ENCODE data around the gene PAX8. TPM values are rescaled to one million over a fixed set of nuclear protein-coding genes. Genes with fewer than 3 reads are reported as not detected.
A peak's percentile ranks its signal among the peaks of the same experiment; 100 is the strongest.

PAX8 gene
- total RNA-seq, 4 donors from 2014 or later = 0.62 to 2.5 (median 1.1) TPM; not detected in 1

- 0% methylated on average over 3 of the region's 56 CpGs; no CpG with 5 or more reads in 1 of the 2 donors for WGBS, 2 donors (ENCODE audit: low coverage in 1 of 2)
- no peak overlapping the region for H3K27ac ChIP-seq
- no peak for ATAC-seq
- H3K4me1 ChIP-seq = peaks cover 0 to 35% (median 4%) of the 10 kb centered on the region in 3 donors
- H3K27me3 ChIP-seq = peaks cover 65% of the 10 kb centered on the region
- H3K4me3 ChIP-seq = peak overlapping the region in 1 of 2 donors; percentile 12
- H3K9me3 ChIP-seq = no peaks in the 10 kb centered on the region
- H3K36me3 ChIP-seq = no peaks in the 10 kb centered on the region
- TF ChIP-seq EP300 (IDR thresholded peaks at IDR 0.05) (no peak), POLR2AphosphoS5 (IDR thresholded peaks at IDR 0.05) (no peak)
Observed at GRCh38 chr2:113277474-113278072, 1.1 kb downstream of the PAX8 start.

DNA sequence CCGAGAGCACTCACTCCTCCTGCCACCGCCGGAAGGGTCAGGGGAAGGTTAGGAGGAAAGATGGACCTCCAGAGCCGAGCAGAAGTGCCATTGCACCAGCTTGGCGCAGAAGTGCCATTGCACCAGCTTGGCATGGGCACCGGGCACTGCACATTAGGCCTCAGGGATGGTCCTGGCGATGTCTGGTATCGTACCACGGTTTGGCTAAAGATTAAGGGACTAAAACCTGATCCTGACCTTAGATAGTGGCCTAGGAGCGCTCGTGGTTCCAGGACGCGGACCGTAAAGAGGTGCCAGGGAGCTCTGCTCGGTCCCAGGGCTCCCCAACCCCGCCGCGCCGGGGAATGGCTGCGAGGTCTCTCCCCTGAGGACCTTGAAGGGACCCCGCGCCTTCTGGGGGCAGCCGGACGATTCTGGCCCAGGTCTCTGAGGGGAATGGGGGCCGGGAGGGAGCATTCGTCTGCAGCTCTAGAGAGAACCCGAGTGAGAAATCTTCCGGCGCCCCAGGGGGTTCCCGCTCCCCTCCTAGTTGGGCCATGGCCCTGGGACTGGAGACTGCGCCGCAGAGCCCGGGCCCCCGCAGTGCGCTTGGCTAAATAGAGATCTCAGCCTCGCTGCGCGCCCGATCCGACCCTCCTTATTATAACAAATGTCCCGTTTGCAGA, 1.8 kb downstream of the PAX8 start:
- peaks cover 71% of the 10 kb centered on the region for H3K27me3 ChIP-seq

GRCh38 chr2:113276216-113276760, 2.4 kb downstream of the PAX8 start:
- Histone ChIP-seq H3K27ac (no peak overlapping the region), H3K4me1 (peaks cover 0 to 29% (median 4%) of the 10 kb centered on the region in 3 donors), H3K27me3 (peaks cover 77% of the 10 kb centered on the region), H3K9me3 (no peaks in the 10 kb centered on the region), H3K36me3 (no peaks in the 10 kb centered on the region), H3K4me3 (no peak overlapping the region)
- WGBS, 2 donors (ENCODE audit: low coverage in 1 of 2) = 18 to 27% methylated on average over 14 to 17 of the region's 18 CpGs
- ATAC-seq = no peak
- TF ChIP-seq, protein P1, sequence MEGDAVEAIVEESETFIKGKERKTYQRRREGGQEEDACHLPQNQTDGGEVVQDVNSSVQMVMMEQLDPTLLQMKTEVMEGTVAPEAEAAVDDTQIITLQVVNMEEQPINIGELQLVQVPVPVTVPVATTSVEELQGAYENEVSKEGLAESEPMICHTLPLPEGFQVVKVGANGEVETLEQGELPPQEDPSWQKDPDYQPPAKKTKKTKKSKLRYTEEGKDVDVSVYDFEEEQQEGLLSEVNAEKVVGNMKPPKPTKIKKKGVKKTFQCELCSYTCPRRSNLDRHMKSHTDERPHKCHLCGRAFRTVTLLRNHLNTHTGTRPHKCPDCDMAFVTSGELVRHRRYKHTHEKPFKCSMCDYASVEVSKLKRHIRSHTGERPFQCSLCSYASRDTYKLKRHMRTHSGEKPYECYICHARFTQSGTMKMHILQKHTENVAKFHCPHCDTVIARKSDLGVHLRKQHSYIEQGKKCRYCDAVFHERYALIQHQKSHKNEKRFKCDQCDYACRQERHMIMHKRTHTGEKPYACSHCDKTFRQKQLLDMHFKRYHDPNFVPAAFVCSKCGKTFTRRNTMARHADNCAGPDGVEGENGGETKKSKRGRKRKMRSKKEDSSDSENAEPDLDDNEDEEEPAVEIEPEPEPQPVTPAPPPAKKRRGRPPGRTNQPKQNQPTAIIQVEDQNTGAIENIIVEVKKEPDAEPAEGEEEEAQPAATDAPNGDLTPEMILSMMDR (IDR thresholded peaks at IDR 0.05) = no peak
- TF ChIP-seq POLR2A (IDR thresholded peaks at IDR 0.05) (no peak), POLR2AphosphoS5 (IDR thresholded peaks at IDR 0.05) (no peak), EP300 (IDR thresholded peaks at IDR 0.05) (no peak)

More for the DNA sequence above, 1.8 kb downstream of the PAX8 start:
- 9 to 29% methylated on average over 7 to 13 of the region's 41 CpGs for WGBS, 2 donors (ENCODE audit: low coverage in 1 of 2)
- H3K4me3 ChIP-seq = peak overlapping the region in 1 of 2 donors; percentile 12
- no peak for TF ChIP-seq POLR2AphosphoS5 (IDR thresholded peaks at IDR 0.05)
- no peak for TF ChIP-seq POLR2A (IDR thresholded peaks at IDR 0.05)
- TF ChIP-seq, protein P1 (IDR thresholded peaks at IDR 0.05) = no peak
- no peak for TF ChIP-seq EP300 (IDR thresholded peaks at IDR 0.05)
- no peaks in the 10 kb centered on the region for H3K9me3 ChIP-seq
- no peaks in the 10 kb centered on the region for H3K36me3 ChIP-seq
- peaks cover 0 to 29% (median 4%) of the 10 kb centered on the region in 3 donors for H3K4me1 ChIP-seq
- no peak overlapping the region for H3K27ac ChIP-seq
- no peak for ATAC-seq

GRCh38 chr2:113275556-113276215, 3.0 kb downstream of the PAX8 start:
- 22 to 26% methylated on average over 5 to 27 of the region's 38 CpGs for WGBS, 2 donors (ENCODE audit: low coverage in 1 of 2)
- no peak overlapping the region for H3K4me3 ChIP-seq
- H3K27me3 ChIP-seq = peaks cover 83% of the 10 kb centered on the region
- H3K36me3 ChIP-seq = no peaks in the 10 kb centered on the region
- TF ChIP-seq POLR2AphosphoS5 (IDR thresholded peaks at IDR 0.05) (no peak), POLR2A (IDR thresholded peaks at IDR 0.05) (no peak), EP300 (IDR thresholded peaks at IDR 0.05) (no peak)
- TF ChIP-seq, protein P1 (IDR thresholded peaks at IDR 0.05) = no peak
- ATAC-seq = no peak
- H3K9me3 ChIP-seq = no peaks in the 10 kb centered on the region
- H3K4me1 ChIP-seq = peaks cover 0 to 29% (median 4%) of the 10 kb centered on the region in 3 donors
- no peak overlapping the region for H3K27ac ChIP-seq

DNA sequence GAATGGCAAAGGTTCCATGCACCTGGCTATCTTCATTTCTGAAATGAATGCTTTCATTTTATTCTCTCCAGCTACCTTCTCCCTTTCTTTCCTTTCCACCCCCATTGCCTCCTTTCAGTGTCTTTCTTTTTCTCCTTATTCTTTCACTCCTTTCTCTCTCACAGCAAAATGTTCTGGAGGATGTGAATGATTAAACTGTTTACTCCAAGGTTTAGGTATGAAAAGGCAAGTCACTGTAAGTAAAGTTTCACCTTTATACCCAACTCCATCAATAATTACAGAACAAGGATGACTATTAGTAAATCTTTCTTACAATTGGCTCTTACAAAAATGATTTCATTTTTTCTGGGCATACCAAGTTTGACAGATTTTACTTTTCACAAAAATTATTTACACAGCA, 4.3 kb downstream of the PAX8 start:
- peaks cover 84% of the 10 kb centered on the region for H3K27me3 ChIP-seq

More for the DNA sequence above, 4.3 kb downstream of the PAX8 start:
- Histone ChIP-seq H3K4me3 (no peak overlapping the region), H3K27ac (no peak overlapping the region), H3K36me3 (no peaks in the 10 kb centered on the region), H3K9me3 (no peaks in the 10 kb centered on the region), H3K4me1 (peaks cover 0 to 29% (median 4%) of the 10 kb centered on the region in 3 donors)
- no peak for ATAC-seq
- no peak for TF ChIP-seq POLR2A (IDR thresholded peaks at IDR 0.05)
- TF ChIP-seq, protein P1 (IDR thresholded peaks at IDR 0.05) = no peak

Measured in gastroesophageal sphincter (tissue), 4 donors.